SK-N-SH treated with all-trans-retinoic acid at 6 μM for 48 hours (cell line): ENCODE results near the gene ZRANB2.

Experiments
- ATAC-seq: fragments of 200-7000 bp; cut with Tn5 transposase; 3 replicates; pipeline ENCODE4 v1.9.1; 2020; ENCODE audit warnings: mild to moderate bottlenecking, moderate library complexity
- ARNTL ChIP-seq: fragments of 450-650 bp; formaldehyde crosslinking; IDR thresholded peaks from 2 replicates; pipeline ENCODE4 v1.5.0; 2020; ENCODE audit warnings: low read depth, mild to moderate bottlenecking, moderate library complexity, borderline replicate concordance
- BACH2 ChIP-seq: fragments of 250-450 bp; sonication (Bioruptor Pico); IDR thresholded peaks from 2 replicates; pipeline ENCODE4 v1.9.0; 2021; ENCODE audit warnings: mild to moderate bottlenecking, borderline replicate concordance
- ESRRG ChIP-seq: fragments of 250-450 bp; sonication (Bioruptor Pico); IDR thresholded peaks from 2 replicates; pipeline ENCODE4 v1.6.1; 2021; ENCODE audit warnings: mild to moderate bottlenecking
- GLIS3 ChIP-seq: fragments of 250-450 bp; sonication (Bioruptor Pico); IDR thresholded peaks from 2 replicates; pipeline ENCODE4 v1.5.0; 2020; ENCODE audit warnings: mild to moderate bottlenecking, moderate library complexity
- ISL1 ChIP-seq: fragments of 250-450 bp; sonication (Bioruptor Pico); IDR thresholded peaks from 2 replicates; pipeline ENCODE4 v2.1.2; 2022; ENCODE audit warnings: mild to moderate bottlenecking, moderate library complexity
- OSR1 ChIP-seq: fragments of 250-450 bp; sonication (Bioruptor Pico); IDR thresholded peaks from 2 replicates; pipeline ENCODE4 v1.8.0; 2022; ENCODE audit warnings: moderate library complexity, mild to moderate bottlenecking, inconsistent platforms
- RARB ChIP-seq: fragments of 250-450 bp; sonication (Bioruptor Pico); IDR thresholded peaks from 2 replicates; pipeline ENCODE4 v1.8.0; 2021; ENCODE audit warnings: mild to moderate bottlenecking, moderate library complexity
- SNAI2 ChIP-seq: fragments of 250-450 bp; sonication (Bioruptor Pico); IDR thresholded peaks from 2 replicates; pipeline ENCODE4 v1.5.0; 2020; ENCODE audit warnings: mild to moderate bottlenecking, moderate library complexity
- TCF4 ChIP-seq: fragments of 250-450 bp; sonication (Bioruptor Pico); IDR thresholded peaks from 2 replicates; pipeline ENCODE4 v1.8.0; 2021; ENCODE audit warnings: mild to moderate bottlenecking, moderate library complexity, borderline replicate concordance
- TOX ChIP-seq: fragments of 250-450 bp; sonication (Bioruptor Pico); IDR thresholded peaks from 2 replicates; pipeline ENCODE4 v1.8.0; 2021; ENCODE audit warnings: mild to moderate bottlenecking, moderate library complexity, borderline replicate concordance
- ZC3H10 ChIP-seq: fragments of 250-450 bp; sonication (Bioruptor Pico); IDR thresholded peaks from 2 replicates; pipeline ENCODE4 v1.5.1; 2021; ENCODE audit warnings: mild to moderate bottlenecking, moderate library complexity
- ZFP3 ChIP-seq: fragments of 250-450 bp; sonication (Bioruptor Pico); IDR thresholded peaks from 2 replicates; pipeline ENCODE4 v1.5.0; 2020; ENCODE audit warnings: mild to moderate bottlenecking, moderate library complexity
- ZNF565 ChIP-seq: fragments of 450-650 bp; formaldehyde crosslinking; conservative IDR thresholded peaks from 2 replicates; pipeline ENCODE4 v1.5.0; 2020; ENCODE audit warnings: low read depth, mild to moderate bottlenecking, moderate library complexity
- ZNF70 ChIP-seq: fragments of 450-650 bp; formaldehyde crosslinking; IDR thresholded peaks from 2 replicates; pipeline ENCODE4 v1.5.0; 2020; ENCODE audit warnings: mild to moderate bottlenecking, moderate library complexity
- ZNF8 ChIP-seq: fragments of 450-650 bp; formaldehyde crosslinking; IDR thresholded peaks from 2 replicates; pipeline ENCODE4 v1.5.0; 2020; ENCODE audit warnings: mild to moderate bottlenecking, moderate library complexity
- TF ChIP-seq, protein P1 (sequence below): fragments of 250-450 bp; sonication (Bioruptor Pico); IDR thresholded peaks from 2 replicates; pipeline ENCODE4 v1.5.1; 2020; ENCODE audit warnings: low read depth, mild to moderate bottlenecking, moderate library complexity
- TF ChIP-seq, protein P2 (sequence below): fragments of 250-450 bp; sonication (Bioruptor Pico); IDR thresholded peaks from 2 replicates; pipeline ENCODE4 v1.8.0; 2020; ENCODE audit warnings: mild to moderate bottlenecking, moderate library complexity, borderline replicate concordance
- TF ChIP-seq, protein P3 (sequence below): fragments of 250-450 bp; sonication (Bioruptor Pico); IDR thresholded peaks from 2 replicates; pipeline ENCODE4 v1.5.0; 2020; ENCODE audit warnings: mild to moderate bottlenecking, moderate library complexity
- TF ChIP-seq, protein P4 (sequence below): fragments of 250-450 bp; sonication (Bioruptor Pico); IDR thresholded peaks from 2 replicates; pipeline ENCODE4 v1.5.1; 2021; ENCODE audit warnings: mild to moderate bottlenecking, moderate library complexity
- TF ChIP-seq, protein P5 (sequence below): fragments of 250-450 bp; sonication (Bioruptor Pico); IDR thresholded peaks from 2 replicates; pipeline ENCODE4 v1.8.0; 2021; ENCODE audit warnings: low read depth, mild to moderate bottlenecking, moderate library complexity, borderline replicate concordance

Gene ZRANB2

DNA sequence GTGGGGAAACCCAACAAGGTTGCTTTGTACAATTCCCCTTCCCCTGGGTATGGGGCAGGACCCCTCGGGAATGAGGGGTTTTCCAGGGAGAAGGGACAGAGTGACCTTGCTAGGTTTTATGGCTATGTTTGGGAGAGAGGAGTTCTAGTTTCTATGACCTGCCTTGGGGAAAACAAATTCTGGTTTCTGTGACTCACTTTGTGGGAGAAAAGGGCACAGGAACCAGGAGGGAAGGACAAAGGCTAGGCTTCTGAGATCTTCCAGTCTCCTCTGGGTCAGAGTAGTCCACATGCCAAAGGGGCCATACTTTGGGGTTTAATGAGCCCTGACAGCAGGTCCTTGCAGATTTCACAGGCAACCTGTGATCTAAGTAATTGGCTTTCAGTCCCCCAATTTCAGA is 27.7 kb downstream of the ZRANB2 start:
- no peak for TF ChIP-seq TOX (CRISPR knock-in tag)
- TF ChIP-seq ZC3H10 (CRISPR knock-in tag), result no peak
- no peak for TF ChIP-seq GLIS3 (CRISPR knock-in tag)
- TF ChIP-seq, protein P1, sequence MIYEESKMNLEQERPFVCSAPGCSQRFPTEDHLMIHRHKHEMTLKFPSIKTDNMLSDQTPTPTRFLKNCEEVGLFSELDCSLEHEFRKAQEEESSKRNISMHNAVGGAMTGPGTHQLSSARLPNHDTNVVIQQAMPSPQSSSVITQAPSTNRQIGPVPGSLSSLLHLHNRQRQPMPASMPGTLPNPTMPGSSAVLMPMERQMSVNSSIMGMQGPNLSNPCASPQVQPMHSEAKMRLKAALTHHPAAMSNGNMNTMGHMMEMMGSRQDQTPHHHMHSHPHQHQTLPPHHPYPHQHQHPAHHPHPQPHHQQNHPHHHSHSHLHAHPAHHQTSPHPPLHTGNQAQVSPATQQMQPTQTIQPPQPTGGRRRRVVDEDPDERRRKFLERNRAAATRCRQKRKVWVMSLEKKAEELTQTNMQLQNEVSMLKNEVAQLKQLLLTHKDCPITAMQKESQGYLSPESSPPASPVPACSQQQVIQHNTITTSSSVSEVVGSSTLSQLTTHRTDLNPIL (CRISPR knock-in tag), result no peak
- TF ChIP-seq, protein P2, sequence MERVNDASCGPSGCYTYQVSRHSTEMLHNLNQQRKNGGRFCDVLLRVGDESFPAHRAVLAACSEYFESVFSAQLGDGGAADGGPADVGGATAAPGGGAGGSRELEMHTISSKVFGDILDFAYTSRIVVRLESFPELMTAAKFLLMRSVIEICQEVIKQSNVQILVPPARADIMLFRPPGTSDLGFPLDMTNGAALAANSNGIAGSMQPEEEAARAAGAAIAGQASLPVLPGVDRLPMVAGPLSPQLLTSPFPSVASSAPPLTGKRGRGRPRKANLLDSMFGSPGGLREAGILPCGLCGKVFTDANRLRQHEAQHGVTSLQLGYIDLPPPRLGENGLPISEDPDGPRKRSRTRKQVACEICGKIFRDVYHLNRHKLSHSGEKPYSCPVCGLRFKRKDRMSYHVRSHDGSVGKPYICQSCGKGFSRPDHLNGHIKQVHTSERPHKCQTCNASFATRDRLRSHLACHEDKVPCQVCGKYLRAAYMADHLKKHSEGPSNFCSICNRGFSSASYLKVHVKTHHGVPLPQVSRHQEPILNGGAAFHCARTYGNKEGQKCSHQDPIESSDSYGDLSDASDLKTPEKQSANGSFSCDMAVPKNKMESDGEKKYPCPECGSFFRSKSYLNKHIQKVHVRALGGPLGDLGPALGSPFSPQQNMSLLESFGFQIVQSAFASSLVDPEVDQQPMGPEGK (CRISPR knock-in tag), result no peak
- TF ChIP-seq RARB (CRISPR knock-in tag), result no peak
- TF ChIP-seq ISL1 (CRISPR knock-in tag), result no peak
- no peak for TF ChIP-seq ZNF70 (CRISPR knock-in tag)
- TF ChIP-seq ZFP3 (CRISPR knock-in tag), result no peak
- no peak for TF ChIP-seq ARNTL (CRISPR knock-in tag)
- TF ChIP-seq SNAI2 (CRISPR knock-in tag), result no peak
- TF ChIP-seq OSR1 (CRISPR knock-in tag), result no peak
- TF ChIP-seq ESRRG (CRISPR knock-in tag), result no peak
- TF ChIP-seq, all 23 proteins: peak for 0
- ATAC-seq, result no peak

DNA sequence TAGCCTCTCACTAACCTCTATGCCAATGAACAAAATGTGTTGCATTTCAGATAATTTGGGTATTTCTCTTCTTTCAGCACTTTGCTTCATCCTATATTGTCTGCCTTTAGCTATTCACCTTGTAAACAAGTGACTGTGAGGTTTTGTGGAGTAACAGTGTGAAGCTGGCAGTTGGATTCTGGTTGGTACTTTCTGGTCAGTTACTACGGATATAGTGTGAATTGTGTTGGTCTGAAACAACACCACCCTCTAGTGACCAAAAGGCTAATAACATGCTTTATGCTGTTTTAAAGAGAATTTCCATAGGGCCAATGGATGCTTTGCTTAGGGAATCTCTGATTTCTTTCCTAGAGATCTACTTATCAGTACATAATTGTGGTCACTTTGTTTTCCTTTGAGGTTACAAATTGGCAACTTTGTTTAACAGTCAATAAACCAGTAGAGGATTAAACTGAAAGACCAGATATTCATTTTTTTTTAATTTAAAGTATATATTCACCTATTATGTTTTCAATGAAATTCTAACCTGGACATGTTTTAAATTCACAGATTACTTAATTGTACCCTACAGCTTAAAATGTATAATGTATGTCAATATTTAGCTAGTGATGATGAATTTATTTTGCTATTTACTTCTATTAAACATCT is 30.8 kb downstream of the ZRANB2 start:
- peak; percentile 74 for ATAC-seq
- TF ChIP-seq SNAI2 (CRISPR knock-in tag), result no peak
- no peak for TF ChIP-seq ZFP3 (CRISPR knock-in tag)
- TF ChIP-seq, protein P3, sequence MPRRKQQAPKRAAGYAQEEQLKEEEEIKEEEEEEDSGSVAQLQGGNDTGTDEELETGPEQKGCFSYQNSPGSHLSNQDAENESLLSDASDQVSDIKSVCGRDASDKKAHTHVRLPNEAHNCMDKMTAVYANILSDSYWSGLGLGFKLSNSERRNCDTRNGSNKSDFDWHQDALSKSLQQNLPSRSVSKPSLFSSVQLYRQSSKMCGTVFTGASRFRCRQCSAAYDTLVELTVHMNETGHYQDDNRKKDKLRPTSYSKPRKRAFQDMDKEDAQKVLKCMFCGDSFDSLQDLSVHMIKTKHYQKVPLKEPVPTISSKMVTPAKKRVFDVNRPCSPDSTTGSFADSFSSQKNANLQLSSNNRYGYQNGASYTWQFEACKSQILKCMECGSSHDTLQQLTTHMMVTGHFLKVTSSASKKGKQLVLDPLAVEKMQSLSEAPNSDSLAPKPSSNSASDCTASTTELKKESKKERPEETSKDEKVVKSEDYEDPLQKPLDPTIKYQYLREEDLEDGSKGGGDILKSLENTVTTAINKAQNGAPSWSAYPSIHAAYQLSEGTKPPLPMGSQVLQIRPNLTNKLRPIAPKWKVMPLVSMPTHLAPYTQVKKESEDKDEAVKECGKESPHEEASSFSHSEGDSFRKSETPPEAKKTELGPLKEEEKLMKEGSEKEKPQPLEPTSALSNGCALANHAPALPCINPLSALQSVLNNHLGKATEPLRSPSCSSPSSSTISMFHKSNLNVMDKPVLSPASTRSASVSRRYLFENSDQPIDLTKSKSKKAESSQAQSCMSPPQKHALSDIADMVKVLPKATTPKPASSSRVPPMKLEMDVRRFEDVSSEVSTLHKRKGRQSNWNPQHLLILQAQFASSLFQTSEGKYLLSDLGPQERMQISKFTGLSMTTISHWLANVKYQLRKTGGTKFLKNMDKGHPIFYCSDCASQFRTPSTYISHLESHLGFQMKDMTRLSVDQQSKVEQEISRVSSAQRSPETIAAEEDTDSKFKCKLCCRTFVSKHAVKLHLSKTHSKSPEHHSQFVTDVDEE (CRISPR knock-in tag), result no peak
- TF ChIP-seq, protein P4, sequence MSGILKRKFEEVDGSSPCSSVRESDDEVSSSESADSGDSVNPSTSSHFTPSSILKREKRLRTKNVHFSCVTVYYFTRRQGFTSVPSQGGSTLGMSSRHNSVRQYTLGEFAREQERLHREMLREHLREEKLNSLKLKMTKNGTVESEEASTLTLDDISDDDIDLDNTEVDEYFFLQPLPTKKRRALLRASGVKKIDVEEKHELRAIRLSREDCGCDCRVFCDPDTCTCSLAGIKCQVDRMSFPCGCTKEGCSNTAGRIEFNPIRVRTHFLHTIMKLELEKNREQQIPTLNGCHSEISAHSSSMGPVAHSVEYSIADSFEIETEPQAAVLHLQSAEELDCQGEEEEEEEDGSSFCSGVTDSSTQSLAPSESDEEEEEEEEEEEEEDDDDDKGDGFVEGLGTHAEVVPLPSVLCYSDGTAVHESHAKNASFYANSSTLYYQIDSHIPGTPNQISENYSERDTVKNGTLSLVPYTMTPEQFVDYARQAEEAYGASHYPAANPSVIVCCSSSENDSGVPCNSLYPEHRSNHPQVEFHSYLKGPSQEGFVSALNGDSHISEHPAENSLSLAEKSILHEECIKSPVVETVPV (CRISPR knock-in tag), result no peak
- no peak for TF ChIP-seq ZNF565 (CRISPR knock-in tag)
- TF ChIP-seq, protein P5, sequence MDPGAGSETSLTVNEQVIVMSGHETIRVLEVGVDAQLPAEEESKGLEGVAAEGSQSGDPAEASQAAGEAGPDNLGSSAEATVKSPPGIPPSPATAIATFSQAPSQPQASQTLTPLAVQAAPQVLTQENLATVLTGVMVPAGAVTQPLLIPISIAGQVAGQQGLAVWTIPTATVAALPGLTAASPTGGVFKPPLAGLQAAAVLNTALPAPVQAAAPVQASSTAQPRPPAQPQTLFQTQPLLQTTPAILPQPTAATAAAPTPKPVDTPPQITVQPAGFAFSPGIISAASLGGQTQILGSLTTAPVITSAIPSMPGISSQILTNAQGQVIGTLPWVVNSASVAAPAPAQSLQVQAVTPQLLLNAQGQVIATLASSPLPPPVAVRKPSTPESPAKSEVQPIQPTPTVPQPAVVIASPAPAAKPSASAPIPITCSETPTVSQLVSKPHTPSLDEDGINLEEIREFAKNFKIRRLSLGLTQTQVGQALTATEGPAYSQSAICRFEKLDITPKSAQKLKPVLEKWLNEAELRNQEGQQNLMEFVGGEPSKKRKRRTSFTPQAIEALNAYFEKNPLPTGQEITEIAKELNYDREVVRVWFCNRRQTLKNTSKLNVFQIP (CRISPR knock-in tag), result no peak
- TF ChIP-seq, protein P2 (CRISPR knock-in tag), result no peak
- no peak for TF ChIP-seq ISL1 (CRISPR knock-in tag)
- no peak for TF ChIP-seq OSR1 (CRISPR knock-in tag)
- TF ChIP-seq, protein P1 (CRISPR knock-in tag), result no peak
- no peak for TF ChIP-seq BACH2
- TF ChIP-seq ZNF70 (CRISPR knock-in tag), result no peak
- TF ChIP-seq TCF4 (CRISPR knock-in tag), result no peak
- no peak for TF ChIP-seq TOX (CRISPR knock-in tag)
- no peak for TF ChIP-seq ZNF8
